ENCODE data around the gene PYROXD2. TPM values are rescaled to one million over a fixed set of nuclear protein-coding genes. Genes with fewer than 3 reads are reported as not detected.

PYROXD2 gene
- total RNA-seq (ENCODE audit: low replicate concordance) = 6.5 and 10.2 TPM in 2 replicates

DNA sequence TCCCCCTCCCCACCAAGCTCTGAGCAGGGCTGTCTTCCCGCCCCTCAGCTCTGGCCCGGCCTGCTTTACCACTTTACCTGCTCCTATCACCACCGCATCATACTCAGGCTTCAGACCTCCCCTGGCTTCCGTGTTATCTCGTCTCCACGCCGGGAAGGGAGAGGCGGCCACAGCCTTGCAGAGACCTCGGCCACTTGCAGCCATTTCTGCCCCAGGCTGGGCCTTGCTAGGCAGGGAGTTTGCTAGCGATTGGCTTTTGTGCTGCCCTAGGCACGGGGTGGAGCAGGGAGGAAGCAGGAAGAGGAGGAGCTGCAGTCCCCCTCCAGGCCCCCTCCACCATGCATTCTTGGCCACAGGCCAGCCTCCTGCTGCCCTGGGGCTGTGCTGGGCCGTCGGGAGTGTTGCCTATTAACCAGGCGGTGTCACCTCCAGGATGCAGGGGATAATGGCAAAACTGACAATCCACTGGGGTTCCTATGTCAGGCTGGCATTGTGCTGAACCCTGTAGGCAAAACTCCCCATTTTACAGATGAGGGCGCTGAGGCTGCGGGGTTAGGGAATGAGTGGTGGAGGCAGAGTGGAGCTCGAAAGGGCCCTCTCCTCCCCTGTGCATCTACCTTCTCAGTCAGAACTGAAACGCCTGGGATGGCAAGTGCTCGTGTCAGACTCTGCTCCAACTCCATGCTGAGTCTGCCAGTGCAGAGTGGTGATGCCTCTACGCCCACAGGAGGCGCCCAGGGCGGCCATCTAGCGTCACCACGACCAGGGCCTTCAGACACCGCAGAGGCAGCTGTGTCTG, at the start of gene PYROXD2:
Gene PYROXD2, minus strand, starts transcription at position 251 of the 799 bp plus-strand sequence. Its CDS starts 47 bp downstream, at position 204.
- peak; percentile 92 for DNase-seq (ENCODE audit: low read depth)
- TF ChIP-seq, protein P1, sequence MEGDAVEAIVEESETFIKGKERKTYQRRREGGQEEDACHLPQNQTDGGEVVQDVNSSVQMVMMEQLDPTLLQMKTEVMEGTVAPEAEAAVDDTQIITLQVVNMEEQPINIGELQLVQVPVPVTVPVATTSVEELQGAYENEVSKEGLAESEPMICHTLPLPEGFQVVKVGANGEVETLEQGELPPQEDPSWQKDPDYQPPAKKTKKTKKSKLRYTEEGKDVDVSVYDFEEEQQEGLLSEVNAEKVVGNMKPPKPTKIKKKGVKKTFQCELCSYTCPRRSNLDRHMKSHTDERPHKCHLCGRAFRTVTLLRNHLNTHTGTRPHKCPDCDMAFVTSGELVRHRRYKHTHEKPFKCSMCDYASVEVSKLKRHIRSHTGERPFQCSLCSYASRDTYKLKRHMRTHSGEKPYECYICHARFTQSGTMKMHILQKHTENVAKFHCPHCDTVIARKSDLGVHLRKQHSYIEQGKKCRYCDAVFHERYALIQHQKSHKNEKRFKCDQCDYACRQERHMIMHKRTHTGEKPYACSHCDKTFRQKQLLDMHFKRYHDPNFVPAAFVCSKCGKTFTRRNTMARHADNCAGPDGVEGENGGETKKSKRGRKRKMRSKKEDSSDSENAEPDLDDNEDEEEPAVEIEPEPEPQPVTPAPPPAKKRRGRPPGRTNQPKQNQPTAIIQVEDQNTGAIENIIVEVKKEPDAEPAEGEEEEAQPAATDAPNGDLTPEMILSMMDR (IDR thresholded peaks at IDR 0.05; ENCODE audit: insufficient read depth, low read length) = no peak
- H3K4me3 ChIP-seq (ENCODE audit: low read depth, low read length) = peak within 1 kb of the TSS; percentile 77

DNA sequence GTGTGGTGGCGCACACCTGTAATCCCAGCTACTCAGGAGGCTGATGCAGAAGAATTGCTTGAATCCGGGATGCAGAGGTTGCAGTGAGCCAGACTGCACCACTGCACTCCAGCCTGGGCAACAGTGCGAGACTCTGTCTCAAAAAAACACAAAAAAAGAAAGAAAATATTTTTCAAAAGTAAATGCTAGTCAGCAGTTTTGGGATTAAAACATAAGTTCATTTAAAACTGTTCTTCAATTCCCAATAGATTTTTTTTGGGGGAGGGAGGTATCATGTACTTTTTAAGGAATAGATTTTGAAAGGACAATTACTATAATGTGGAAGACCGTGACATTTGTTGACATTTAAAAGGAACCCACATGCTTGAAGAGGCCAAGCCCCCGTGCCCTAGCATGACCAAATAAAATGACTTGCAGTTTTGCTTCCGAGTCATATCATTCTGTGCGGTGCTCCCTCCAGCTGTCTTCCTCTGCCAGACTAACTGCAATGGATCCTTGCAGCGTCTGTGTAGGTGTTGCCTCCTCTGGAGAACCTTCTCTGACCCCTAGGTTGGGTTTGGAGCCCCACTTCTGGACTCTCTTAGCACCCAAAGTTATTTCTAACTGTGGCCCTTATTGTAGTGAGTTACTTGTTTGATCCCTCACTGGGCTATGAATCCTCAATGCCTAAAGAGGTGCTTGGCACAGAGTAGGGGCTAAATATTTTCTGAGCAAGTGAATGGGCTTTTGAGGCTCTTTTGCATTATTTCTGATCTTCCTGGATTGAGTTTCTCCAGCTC, 49.2 kb upstream of the PYROXD2 start:
- DNase-seq (ENCODE audit: low read depth) = no peak
- TF ChIP-seq, protein P1 (IDR thresholded peaks at IDR 0.05; ENCODE audit: insufficient read depth, low read length) = no peak
- H3K4me3 ChIP-seq (ENCODE audit: low read depth, low read length) = no peak overlapping the region

DNA sequence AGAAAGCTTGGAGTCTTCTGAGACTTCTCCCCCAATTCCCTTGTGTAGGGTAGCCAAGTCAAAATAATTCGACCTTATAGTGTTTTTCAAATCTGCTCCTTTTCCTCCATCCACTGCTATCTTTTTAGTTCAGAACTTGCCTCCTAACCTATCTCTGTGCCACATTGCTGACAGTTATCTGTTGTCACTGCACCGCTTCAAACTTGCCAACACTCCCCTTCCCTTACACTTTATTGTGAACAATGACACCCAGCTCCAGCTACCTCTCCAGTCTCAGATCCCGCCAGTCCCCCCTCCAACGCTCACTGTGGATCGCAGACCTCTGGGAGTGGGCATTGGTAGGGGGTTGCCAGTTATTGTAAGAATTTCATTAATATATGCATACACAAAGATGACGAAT, 48.0 kb upstream of the PYROXD2 start:
- no peak for DNase-seq (ENCODE audit: low read depth)

DNA sequence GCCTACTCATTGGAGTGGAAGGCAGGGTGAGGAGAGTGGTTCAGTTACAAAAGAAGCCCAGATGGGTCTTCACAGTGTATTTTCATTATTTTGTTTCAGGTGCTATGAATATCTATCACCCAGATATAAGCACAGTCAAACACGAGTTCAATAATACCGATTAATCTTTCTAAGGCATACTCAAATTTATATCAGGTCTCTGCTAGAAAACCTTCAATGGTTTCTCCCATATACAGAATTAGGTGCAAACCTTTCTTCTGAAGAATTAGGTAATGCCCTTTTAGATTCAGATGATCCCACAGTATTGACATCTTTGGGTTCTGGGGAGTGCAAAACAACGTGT, 46.5 kb upstream of the PYROXD2 start:
- no peak overlapping the region for H3K4me3 ChIP-seq (ENCODE audit: low read depth, low read length)
- TF ChIP-seq, protein P1 (IDR thresholded peaks at IDR 0.05; ENCODE audit: insufficient read depth, low read length) = no peak
- DNase-seq (ENCODE audit: low read depth) = no peak

More for the DNA sequence above, 48.0 kb upstream of the PYROXD2 start:
- TF ChIP-seq, protein P1 (IDR thresholded peaks at IDR 0.05; ENCODE audit: insufficient read depth, low read length) = no peak
- H3K4me3 ChIP-seq (ENCODE audit: low read depth, low read length) = no peak overlapping the region

DNA sequence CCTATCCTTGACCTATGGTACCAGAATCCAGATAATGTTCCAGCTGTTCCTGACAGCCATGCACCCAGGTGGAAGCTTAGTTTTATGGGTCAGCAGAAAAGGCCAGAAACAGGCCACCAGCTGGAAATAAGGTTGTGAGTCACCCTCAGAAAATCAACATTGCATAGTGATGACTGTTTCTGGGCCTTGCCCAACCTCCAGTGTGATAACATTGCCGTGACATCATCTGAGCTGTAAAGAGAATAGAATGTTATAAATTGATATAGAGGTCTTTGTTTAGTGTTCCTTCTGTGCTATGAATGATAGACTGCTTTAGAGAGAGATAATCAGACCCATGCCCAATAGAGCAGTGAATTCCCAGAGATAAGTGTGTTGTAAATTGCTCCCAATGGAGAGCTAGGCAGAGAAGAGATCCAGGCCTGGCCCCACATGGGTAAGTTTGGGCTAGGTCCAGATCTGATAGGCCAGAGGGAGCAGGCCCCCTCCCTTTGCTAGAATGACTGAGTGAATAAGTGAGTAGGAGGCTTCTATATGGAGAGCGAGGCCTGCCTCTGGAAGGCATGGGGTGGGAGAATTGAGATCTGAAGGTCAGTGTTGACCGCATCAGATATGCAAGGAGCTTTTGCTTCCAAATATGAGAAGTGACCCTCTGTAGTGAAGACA, 46.0 kb upstream of the PYROXD2 start:
- peak; percentile 94 for DNase-seq (ENCODE audit: low read depth)
- TF ChIP-seq, protein P1 (IDR thresholded peaks at IDR 0.05; ENCODE audit: insufficient read depth, low read length) = no peak
- H3K4me3 ChIP-seq (ENCODE audit: low read depth, low read length) = no peak overlapping the region

DNA sequence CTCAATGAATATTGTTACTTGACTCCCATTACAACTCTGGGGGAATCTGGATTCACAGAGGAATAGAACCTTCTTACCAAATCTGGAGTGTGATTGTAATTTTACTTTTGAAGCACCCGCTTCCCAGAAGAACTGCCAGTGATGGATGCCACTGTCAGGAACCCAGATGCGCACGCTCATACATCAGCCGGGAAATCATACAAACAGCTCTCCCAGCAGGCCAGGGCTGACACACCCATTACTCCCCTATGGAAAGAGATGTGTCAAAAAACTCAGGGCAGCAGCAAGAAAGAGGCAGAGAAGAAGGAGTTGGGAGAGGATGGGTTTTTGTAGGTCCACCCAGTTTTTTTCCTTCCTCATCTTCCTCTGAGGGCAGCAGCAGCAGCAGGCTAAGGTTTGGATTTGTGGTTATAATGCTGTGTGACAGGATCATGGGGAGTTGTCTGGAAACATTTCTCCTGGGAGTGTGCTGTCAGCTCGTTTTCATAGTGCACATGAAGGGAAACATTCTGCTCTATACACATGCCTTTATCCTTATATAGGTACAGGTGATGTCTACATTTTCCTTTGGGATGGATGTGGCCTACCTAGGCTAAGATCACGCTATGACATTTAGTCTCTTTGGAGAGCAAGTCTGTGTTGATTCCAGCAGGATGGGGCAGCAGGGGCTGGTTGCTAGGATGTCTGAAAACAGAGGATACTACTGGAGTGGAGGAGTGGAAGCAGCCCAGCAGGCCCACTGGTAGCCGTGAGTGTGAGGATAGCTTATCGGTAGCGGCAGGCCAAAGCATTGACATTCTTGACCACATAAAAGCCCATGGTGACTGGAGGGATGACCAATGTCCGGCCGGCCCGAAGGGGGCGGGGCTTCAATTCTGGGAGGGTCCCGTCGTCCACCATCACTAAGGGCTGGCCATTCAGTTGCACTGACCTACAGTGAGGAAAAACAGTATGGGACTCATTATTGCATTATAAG, 44.1 kb upstream of the PYROXD2 start:
- no peak for DNase-seq (ENCODE audit: low read depth)
- no peak overlapping the region for H3K4me3 ChIP-seq (ENCODE audit: low read depth, low read length)
- TF ChIP-seq, protein P1 (IDR thresholded peaks at IDR 0.05; ENCODE audit: insufficient read depth, low read length) = no peak
